ENCODE measurements around the gene LONP2.

DNA sequence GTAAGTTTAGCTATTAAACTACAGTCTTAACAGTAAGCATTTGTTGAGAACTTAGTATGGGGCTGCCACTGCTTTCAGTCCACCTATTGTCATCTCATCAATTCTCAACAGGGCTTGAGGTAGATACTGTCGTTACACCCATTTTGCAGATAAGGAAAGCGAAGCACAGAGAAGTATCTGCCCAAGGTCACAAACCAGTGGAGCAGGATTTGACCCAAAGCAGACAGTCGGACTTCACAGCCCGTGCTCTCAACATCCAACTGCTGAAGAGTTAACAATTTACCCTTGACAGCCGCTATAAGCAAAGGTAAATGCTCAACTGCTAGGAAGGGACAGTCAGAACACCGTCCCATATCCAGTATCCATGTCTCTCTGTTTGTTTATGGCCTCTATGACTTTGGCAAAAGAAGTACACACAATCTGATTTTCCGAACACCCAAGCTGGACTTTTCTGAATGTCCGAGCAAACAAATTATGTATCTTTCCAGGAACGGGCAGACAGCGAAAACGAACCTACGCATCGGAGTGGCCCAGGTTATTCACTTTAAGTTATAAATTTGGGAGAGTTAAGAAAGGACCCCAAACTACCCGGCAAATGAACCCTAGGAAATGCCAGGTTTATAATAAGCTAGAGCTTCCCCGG lies 139.9 kb downstream of the LONP2 start:
- TF ChIP-seq EZH2 (IDR thresholded peaks at IDR 0.05; ENCODE audit: borderline replicate concordance, insufficient read depth, low read length, poor library complexity, severe bottlenecking) (no peak), MXI1 (conservative IDR thresholded peaks at IDR 0.05; ENCODE audit: poor library complexity, severe bottlenecking) (no peak), TAF1 (IDR thresholded peaks at IDR 0.05; ENCODE audit: low read depth) (no peak)
- TF ChIP-seq, protein P1, sequence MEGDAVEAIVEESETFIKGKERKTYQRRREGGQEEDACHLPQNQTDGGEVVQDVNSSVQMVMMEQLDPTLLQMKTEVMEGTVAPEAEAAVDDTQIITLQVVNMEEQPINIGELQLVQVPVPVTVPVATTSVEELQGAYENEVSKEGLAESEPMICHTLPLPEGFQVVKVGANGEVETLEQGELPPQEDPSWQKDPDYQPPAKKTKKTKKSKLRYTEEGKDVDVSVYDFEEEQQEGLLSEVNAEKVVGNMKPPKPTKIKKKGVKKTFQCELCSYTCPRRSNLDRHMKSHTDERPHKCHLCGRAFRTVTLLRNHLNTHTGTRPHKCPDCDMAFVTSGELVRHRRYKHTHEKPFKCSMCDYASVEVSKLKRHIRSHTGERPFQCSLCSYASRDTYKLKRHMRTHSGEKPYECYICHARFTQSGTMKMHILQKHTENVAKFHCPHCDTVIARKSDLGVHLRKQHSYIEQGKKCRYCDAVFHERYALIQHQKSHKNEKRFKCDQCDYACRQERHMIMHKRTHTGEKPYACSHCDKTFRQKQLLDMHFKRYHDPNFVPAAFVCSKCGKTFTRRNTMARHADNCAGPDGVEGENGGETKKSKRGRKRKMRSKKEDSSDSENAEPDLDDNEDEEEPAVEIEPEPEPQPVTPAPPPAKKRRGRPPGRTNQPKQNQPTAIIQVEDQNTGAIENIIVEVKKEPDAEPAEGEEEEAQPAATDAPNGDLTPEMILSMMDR (IDR thresholded peaks at IDR 0.05; ENCODE audit: poor library complexity, severe bottlenecking), result no peak

Measured in neural cell (in vitro differentiated cells).